H1 (cell line): ENCODE results near the gene COPZ2. TPM values are rescaled to one million over a fixed set of nuclear protein-coding genes. Genes with fewer than 3 reads are reported as not detected.

Experiments used
- CTCF ChIA-PET: fragments of 300-600 bp; sonication (Branson Sonifier 250); formaldehyde crosslinking; loops from one replicate; lab custom pipeline; 2021; ENCODE audit not compliant: partially characterized antibody; lab: Charles Lee
- POLR2A ChIA-PET: fragments of 300-600 bp; sonication (Branson Sonifier 250); formaldehyde crosslinking; loops from one replicate; lab custom pipeline; 2021; ENCODE audit warnings: inconsistent platforms; ENCODE audit not compliant: partially characterized antibody; lab: Charles Lee
- DNase-seq, 2 experiments: peaks; one replicate each; pipeline versions ENCODE4 v3.0.0 to v3.0.0-alpha.2; 2010 to 2022; ENCODE audit warnings: low spot score in 2 of 2, low read depth in 1 of 2, mixed read lengths in 1 of 2
- FAIRE-seq: peaks from 2 replicates; lab custom pipeline; 2011; peaks lifted over from hg19 to GRCh38; lab: Jason Lieb, UNC
- H2AFZ ChIP-seq: 2 replicates; pipeline ENCODE4 v1.8.1; 2012; ENCODE audit warnings: low read length, inconsistent platforms
- H2AK5ac ChIP-seq: 2 replicates; pipeline ENCODE4 v1.6.1; 2013; ENCODE audit warnings: low read depth, low read length
- H2BK120ac ChIP-seq: replicated peaks from 2 replicates; pipeline ENCODE3; 2013; ENCODE audit warnings: low read depth, low read length, inconsistent platforms
- H2BK12ac ChIP-seq: 2 replicates; pipeline ENCODE4 v1.6.1; 2013; ENCODE audit warnings: low read depth, low read length
- H2BK15ac ChIP-seq: 2 replicates; pipeline ENCODE4 v1.6.1; 2013; ENCODE audit warnings: low read length
- H2BK20ac ChIP-seq: 2 replicates; pipeline ENCODE4 v1.6.1; 2013; ENCODE audit warnings: low read length
- H2BK5ac ChIP-seq: 2 replicates; pipeline ENCODE4 v1.6.1; 2013; ENCODE audit warnings: low read depth, low read length
- H3K14ac ChIP-seq: 2 replicates; pipeline ENCODE4 v1.6.1; 2013; ENCODE audit warnings: inconsistent platforms; ENCODE audit not compliant: insufficient read length
- H3K18ac ChIP-seq: 2 replicates; pipeline ENCODE4 v1.6.1; 2013; ENCODE audit warnings: low read length; ENCODE audit errors: extremely low read depth
- H3K23ac ChIP-seq: 2 replicates; pipeline ENCODE4 v1.6.1; 2013; ENCODE audit warnings: inconsistent platforms; ENCODE audit not compliant: insufficient read length
- H3K23me2 ChIP-seq: 2 replicates; pipeline ENCODE4 v1.6.1; 2013; ENCODE audit warnings: low read depth, low read length
- H3K27ac ChIP-seq: 2 replicates; pipeline ENCODE4 v1.6.1; 2011; ENCODE audit warnings: low read depth, low read length, inconsistent platforms
- H3K27me3 ChIP-seq, 4 experiments: replicated peaks in 1 of 4; 1 replicate in 1 of 4; 2 replicates in 3 of 4; pipeline versions ENCODE4 v1.6.1 to v1.8.1; 2011 to 2013; ENCODE audit warnings: low read length in 3 of 4, mild to moderate bottlenecking in 3 of 4, inconsistent platforms in 2 of 4, mixed read lengths in 2 of 4, moderate library complexity in 1 of 4; ENCODE audit not compliant: control insufficient read depth in 3 of 4, insufficient read depth in 3 of 4; ENCODE audit errors: extremely low read depth in 1 of 4
- H3K36me3 ChIP-seq, 4 experiments: 2 replicates each; pipeline versions ENCODE4 v1.6.1 to v1.8.1; 2011 to 2013; ENCODE audit warnings: mild to moderate bottlenecking in 4 of 4, low read length in 3 of 4, moderate library complexity in 2 of 4, control low read depth in 1 of 4, inconsistent platforms in 1 of 4; ENCODE audit not compliant: insufficient read depth in 4 of 4, control insufficient read depth in 2 of 4
- H3K4ac ChIP-seq: replicated peaks from 2 replicates; pipeline ENCODE3; 2013; ENCODE audit warnings: low read length, low read depth, mixed read lengths, inconsistent platforms; ENCODE audit not compliant: insufficient read length
- H3K4me1 ChIP-seq, 4 experiments: replicated peaks in 1 of 4; 1 replicate in 1 of 4; 2 replicates in 3 of 4; pipeline versions ENCODE4 v1.6.1 to v1.8.1; 2011 to 2013; ENCODE audit warnings: low read length in 3 of 4, inconsistent platforms in 2 of 4, mixed read lengths in 1 of 4; ENCODE audit not compliant: insufficient read depth in 4 of 4, control insufficient read depth in 3 of 4
- H3K4me2 ChIP-seq, 2 experiments: 2 replicates each; pipeline versions ENCODE4 v1.6.1 to v1.8.1; 2011 to 2013; ENCODE audit warnings: low read depth in 2 of 2, low read length in 2 of 2, control low read depth in 1 of 2, inconsistent platforms in 1 of 2, mild to moderate bottlenecking in 1 of 2; ENCODE audit not compliant: insufficient read depth in 1 of 2
- H3K4me3 ChIP-seq, 4 experiments: fragments of 200-600, 300-600 bp in 1 of 4; sonication (generic), shearing (Covaris generic), sonication (Bioruptor Twin) in 1 of 4; 2 replicates each; pipeline versions ENCODE4 v1.5.1 to v1.8.1; 2011 to 2016; ENCODE audit warnings: low read length in 4 of 4, low read depth in 3 of 4, control low read depth in 2 of 4, inconsistent platforms in 2 of 4, mild to moderate bottlenecking in 2 of 4, mixed read lengths in 1 of 4, moderate library complexity in 1 of 4; ENCODE audit not compliant: insufficient read depth in 2 of 4; ENCODE audit errors: extremely low read depth in 1 of 4
- H3K56ac ChIP-seq: replicated peaks from 2 replicates; pipeline ENCODE3; 2013; ENCODE audit warnings: low read depth, mild to moderate bottlenecking, mixed read lengths, low read length, inconsistent platforms; ENCODE audit not compliant: insufficient read length
- H3K79me1 ChIP-seq: 2 replicates; pipeline ENCODE4 v1.6.1; 2013; ENCODE audit warnings: low read depth, low read length, control low read depth
- H3K79me2 ChIP-seq, 2 experiments: 2 replicates each; pipeline versions ENCODE4 v1.6.1 to v1.8.1; 2012 to 2013; ENCODE audit warnings: low read length in 2 of 2, mild to moderate bottlenecking in 2 of 2, inconsistent platforms in 1 of 2; ENCODE audit not compliant: insufficient read depth in 2 of 2, control insufficient read depth in 1 of 2
- H3K9ac ChIP-seq, 4 experiments: replicated peaks in 1 of 4; 1 replicate in 1 of 4; 2 replicates in 3 of 4; pipeline versions ENCODE4 v1.6.1 to v1.8.1; 2011 to 2013; ENCODE audit warnings: low read depth in 3 of 4, low read length in 3 of 4, control low read depth in 2 of 4, mild to moderate bottlenecking in 2 of 4, moderate library complexity in 2 of 4, inconsistent platforms in 1 of 4; ENCODE audit errors: extremely low read depth in 1 of 4
- H3K9me3 ChIP-seq, 2 experiments: 2 replicates each; pipeline versions ENCODE4 v1.6.1 to v1.8.1; 2012 to 2013; ENCODE audit warnings: mild to moderate bottlenecking in 2 of 2, moderate library complexity in 2 of 2, control low read depth in 1 of 2, inconsistent platforms in 1 of 2, low read depth in 1 of 2, low read length in 1 of 2, mixed read lengths in 1 of 2; ENCODE audit not compliant: insufficient read depth in 2 of 2
- H4K20me1 ChIP-seq, 2 experiments: replicated peaks in 1 of 2; 2 replicates each; pipeline versions ENCODE3 to v1.8.1; 2011 to 2013; ENCODE audit warnings: inconsistent platforms in 2 of 2, low read length in 2 of 2, mild to moderate bottlenecking in 1 of 2; ENCODE audit not compliant: insufficient read depth in 2 of 2, control insufficient read depth in 1 of 2
- H4K5ac ChIP-seq: 2 replicates; pipeline ENCODE4 v1.6.1; 2013; ENCODE audit warnings: low read length, low read depth, mixed read lengths, inconsistent platforms; ENCODE audit not compliant: insufficient read length
- H4K8ac ChIP-seq: 2 replicates; pipeline ENCODE4 v1.8.0; 2013; ENCODE audit warnings: mild to moderate bottlenecking, moderate library complexity, low read length, inconsistent platforms; ENCODE audit not compliant: insufficient read depth; ENCODE audit errors: extremely low read depth
- H4K91ac ChIP-seq: replicated peaks from 2 replicates; pipeline ENCODE3; 2013; ENCODE audit warnings: low read length, mixed read lengths, inconsistent platforms; ENCODE audit not compliant: insufficient read length
- CBX8 ChIP-seq: fragments of 300-800, 300-1000 bp; sonication (generic); IDR thresholded peaks from 2 replicates; pipeline ENCODE4 v1.7.1; 2016; ENCODE audit warnings: low read depth, low read length, borderline replicate concordance
- CHD2 ChIP-seq: IDR thresholded peaks from 2 replicates; pipeline ENCODE4 v1.6.1; 2012; ENCODE audit warnings: low read length, improper control_type of control experiment
- FOSL1 ChIP-seq: IDR thresholded peaks from 2 replicates; pipeline ENCODE4 v1.6.1; 2011; ENCODE audit warnings: mild to moderate bottlenecking, low read depth, low read length, moderate library complexity; ENCODE audit not compliant: insufficient read depth
- GABPA ChIP-seq: IDR thresholded peaks from 2 replicates; pipeline ENCODE4 v1.6.1; 2011; ENCODE audit warnings: mild to moderate bottlenecking, low read length, moderate library complexity, borderline replicate concordance; ENCODE audit not compliant: insufficient read depth
- HDAC2 ChIP-seq, 2 experiments: fragments of 300-600 bp in 1 of 2; sonication (generic) in 1 of 2; IDR thresholded peaks; 2 replicates each; pipeline ENCODE4 v1.6.1; 2011 to 2012; ENCODE audit warnings: low read depth in 2 of 2, low read length in 2 of 2, mild to moderate bottlenecking in 2 of 2, moderate library complexity in 2 of 2, borderline replicate concordance in 1 of 2, inconsistent platforms in 1 of 2
- JUN ChIP-seq: IDR thresholded peaks from 2 replicates; pipeline ENCODE4 v1.6.1; 2011; ENCODE audit warnings: low read depth, mild to moderate bottlenecking, improper control_type of control experiment, low read length
- JUND ChIP-seq: IDR thresholded peaks from 2 replicates; pipeline ENCODE4 v1.6.1; 2011; ENCODE audit warnings: mild to moderate bottlenecking, improper control_type of control experiment, low read length
- NANOG ChIP-seq: IDR thresholded peaks from 2 replicates; pipeline ENCODE4 v1.6.1; 2011; ENCODE audit warnings: low read length, low read depth, mild to moderate bottlenecking, inconsistent platforms; ENCODE audit not compliant: insufficient read depth, poor library complexity, severe bottlenecking
- SIRT6 ChIP-seq: IDR thresholded peaks from one replicate; pipeline ENCODE4 v1.7.1; 2012; ENCODE audit warnings: low read length, inconsistent platforms
- SRF ChIP-seq: IDR thresholded peaks from 2 replicates; pipeline ENCODE4 v1.6.1; 2011; ENCODE audit warnings: mild to moderate bottlenecking, low read depth, low read length, moderate library complexity
- TCF12 ChIP-seq: IDR thresholded peaks from 2 replicates; pipeline ENCODE4 v1.6.1; 2011; ENCODE audit warnings: low read depth, mild to moderate bottlenecking, low read length
- WGBS, 2 experiments: shearing (Covaris generic) in 1 of 2; methylation state at CpG; one replicate each; pipeline versions ENCODE4 v1.1.6 to v1.1.7; 2013 to 2015; ENCODE audit warnings: low lambda C conversion rate in 2 of 2, mixed read lengths in 2 of 2, inconsistent platforms in 1 of 2, low coverage in 1 of 2, missing lambda C conversion rate in 1 of 2; ENCODE audit not compliant: insufficient replicate concordance in 2 of 2, insufficient coverage in 1 of 2, insufficient read length in 1 of 2; ENCODE audit errors: extremely low coverage in 1 of 2, missing lambda C conversion rate in 1 of 2; 5-methylcytosine and 5-hydroxymethylcytosine counted together
- polyA plus RNA-seq, 7 experiments: library from polyadenylated mRNA; depleted of rRNA in 3 of 7; stranded (reverse) in 5 of 7; unstranded in 2 of 7; fragments of >200 nt in 5 of 7; fragments of 200-250 nt in 2 of 7; gene quantifications; 1 replicate in 5 of 7; 2 replicates in 1 of 7; 4 replicates in 1 of 7; pipeline versions ENCODE4 v1.2.1 to v1.2.3, GENCODE V29; 2011 to 2013; ENCODE audit warnings: missing spikeins in 2 of 7, mixed read lengths in 2 of 7
- total RNA-seq: library from RNA; stranded (reverse); fragmentation: NEBNext Ultra II Directional; extraction: Animal tissue kit (Norgen Biotek cat#: 25700); gene quantifications from 2 replicates; pipeline ENCODE4 v1.2.1, GENCODE V29; 2021
- TF ChIP-seq, protein P1 (sequence below): IDR thresholded peaks from 2 replicates; pipeline ENCODE4 v1.6.1; 2012; ENCODE audit warnings: low read length, inconsistent platforms

Gene COPZ2
- total and polyA plus RNA-seq, 2 of the 8 experiments (the other 6 are each of a cell fraction or from before 2014, with no cell fraction given), result 0.24 TPM; not detected in 1

DNA sequence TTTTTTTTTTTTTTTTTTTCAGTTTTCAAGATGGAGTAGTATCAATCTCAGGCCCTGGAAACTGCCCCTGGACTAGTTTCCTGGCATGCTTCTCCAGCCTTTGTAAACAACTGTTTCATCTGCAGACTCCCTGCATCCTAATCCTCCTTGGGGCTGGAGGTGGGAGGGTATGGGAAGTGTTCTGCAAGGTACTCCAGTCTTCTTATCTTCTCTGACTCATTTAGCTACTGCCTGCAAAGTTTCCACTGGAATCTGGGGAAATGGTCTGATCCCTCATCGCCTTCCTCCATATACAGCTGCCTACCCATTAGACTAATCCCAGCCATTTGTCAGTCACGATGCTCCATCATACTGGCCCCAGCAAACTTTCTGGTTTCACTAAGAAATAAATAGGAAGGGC is 21.5 kb downstream of the COPZ2 start:
- FAIRE-seq (no peak), DNase-seq (no peak)
- no peak overlapping the region for H2AFZ ChIP-seq
- no peak overlapping the region for H4K5ac ChIP-seq
- H2BK20ac ChIP-seq, result no peak overlapping the region
- H3K9me3 ChIP-seq, result no peaks in the 10 kb centered on the region
- H3K4me3 ChIP-seq, result no peak overlapping the region
- H2BK5ac ChIP-seq, result no peak overlapping the region
- H3K14ac ChIP-seq, result no peak overlapping the region
- H3K23ac ChIP-seq, result no peak overlapping the region
- no peak overlapping the region for H4K91ac ChIP-seq
- H2BK15ac ChIP-seq, result no peak overlapping the region
- H3K4me1 ChIP-seq, result peaks cover 4 to 14% (median 9%) of the 10 kb centered on the region in 4 experiments
- H3K9ac ChIP-seq, result no peak overlapping the region
- H3K79me2 ChIP-seq, result no peaks in the 10 kb centered on the region
- no peak overlapping the region for H2BK12ac ChIP-seq
- no peaks in the 10 kb centered on the region for H3K79me1 ChIP-seq
- 85% methylated on average over 2 of the region's 2 CpGs; no CpG with 5 or more reads in 1 of the 2 experiments for WGBS, 2 experiments
- H3K27me3 ChIP-seq, result peaks cover 0 to 13% (median 8%) of the 10 kb centered on the region in 4 experiments; a peak in 6 of 7 replicates
- no peak overlapping the region; the same call in 1 of the 2 replicates for H3K18ac ChIP-seq
- POLR2A ChIA-PET, result interaction anchor here (0.6 to 3.2 kb wide), 3 partner anchors 29 to 1053 kb away, joined by 3 to 12 read pairs (median 3); partner anchors contain the start of gene CDK5RAP3
- CTCF ChIA-PET, result interaction anchor here (0.8 to 27.8 kb wide), 8 partner anchors 11 to 173 kb away, joined by 3 to 698 read pairs (median 26); partner anchors contain the start of genes CDK5RAP3, PNPO and PRR15L
- no peaks in the 10 kb centered on the region for H3K36me3 ChIP-seq
- H3K4ac ChIP-seq, result no peak overlapping the region
- no peak overlapping the region for H3K4me2 ChIP-seq
- no peak overlapping the region for H3K56ac ChIP-seq
- H2AK5ac ChIP-seq, result no peak overlapping the region
- H2BK120ac ChIP-seq, result no peak overlapping the region
- H4K20me1 ChIP-seq, result no peaks in the 10 kb centered on the region
- no peak overlapping the region for H3K27ac ChIP-seq
- H3K23me2 ChIP-seq, result peaks cover 8% of the 10 kb centered on the region
- no peak overlapping the region for H4K8ac ChIP-seq
- TF ChIP-seq HDAC2 (IDR thresholded peaks at IDR 0.05; ENCODE audit: borderline replicate concordance in 1 of 2, low read depth in 2 of 2, low read length in 2 of 2) (no peak), GABPA (no peak), JUND (no peak), SIRT6 (no peak), SRF (no peak), TCF12 (no peak), FOSL1 (no peak), JUN (no peak), CBX8 (no peak), NANOG (no peak), CHD2 (no peak)
- TF ChIP-seq, protein P1, sequence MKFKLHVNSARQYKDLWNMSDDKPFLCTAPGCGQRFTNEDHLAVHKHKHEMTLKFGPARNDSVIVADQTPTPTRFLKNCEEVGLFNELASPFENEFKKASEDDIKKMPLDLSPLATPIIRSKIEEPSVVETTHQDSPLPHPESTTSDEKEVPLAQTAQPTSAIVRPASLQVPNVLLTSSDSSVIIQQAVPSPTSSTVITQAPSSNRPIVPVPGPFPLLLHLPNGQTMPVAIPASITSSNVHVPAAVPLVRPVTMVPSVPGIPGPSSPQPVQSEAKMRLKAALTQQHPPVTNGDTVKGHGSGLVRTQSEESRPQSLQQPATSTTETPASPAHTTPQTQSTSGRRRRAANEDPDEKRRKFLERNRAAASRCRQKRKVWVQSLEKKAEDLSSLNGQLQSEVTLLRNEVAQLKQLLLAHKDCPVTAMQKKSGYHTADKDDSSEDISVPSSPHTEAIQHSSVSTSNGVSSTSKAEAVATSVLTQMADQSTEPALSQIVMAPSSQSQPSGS, result no peak
